Keratinocyte (primary cell): Measurements from ENCODE around the gene KIAA1217.

Experiments
- EZH2 ChIP-seq: IDR thresholded peaks from one replicate; pipeline ENCODE4 v1.6.1; 2012; ENCODE audit warnings: inconsistent platforms, mild to moderate bottlenecking, low read length, moderate library complexity
- TF ChIP-seq, protein P1 (sequence below), 3 experiments: IDR thresholded peaks in 1 of 3; conservative IDR thresholded peaks in 1 of 3; optimal IDR thresholded peaks in 1 of 3; 2 replicates in 2 of 3; 3 replicates in 1 of 3; pipeline versions ENCODE3 to v1.5.1; 2011; ENCODE audit warnings: low read length in 3 of 3, mild to moderate bottlenecking in 3 of 3, moderate library complexity in 2 of 3, control low read depth in 1 of 3, inconsistent platforms in 1 of 3; ENCODE audit not compliant: insufficient read depth in 2 of 3; ENCODE audit errors: extremely low read depth in 1 of 3

- TF ChIP-seq, protein P1, sequence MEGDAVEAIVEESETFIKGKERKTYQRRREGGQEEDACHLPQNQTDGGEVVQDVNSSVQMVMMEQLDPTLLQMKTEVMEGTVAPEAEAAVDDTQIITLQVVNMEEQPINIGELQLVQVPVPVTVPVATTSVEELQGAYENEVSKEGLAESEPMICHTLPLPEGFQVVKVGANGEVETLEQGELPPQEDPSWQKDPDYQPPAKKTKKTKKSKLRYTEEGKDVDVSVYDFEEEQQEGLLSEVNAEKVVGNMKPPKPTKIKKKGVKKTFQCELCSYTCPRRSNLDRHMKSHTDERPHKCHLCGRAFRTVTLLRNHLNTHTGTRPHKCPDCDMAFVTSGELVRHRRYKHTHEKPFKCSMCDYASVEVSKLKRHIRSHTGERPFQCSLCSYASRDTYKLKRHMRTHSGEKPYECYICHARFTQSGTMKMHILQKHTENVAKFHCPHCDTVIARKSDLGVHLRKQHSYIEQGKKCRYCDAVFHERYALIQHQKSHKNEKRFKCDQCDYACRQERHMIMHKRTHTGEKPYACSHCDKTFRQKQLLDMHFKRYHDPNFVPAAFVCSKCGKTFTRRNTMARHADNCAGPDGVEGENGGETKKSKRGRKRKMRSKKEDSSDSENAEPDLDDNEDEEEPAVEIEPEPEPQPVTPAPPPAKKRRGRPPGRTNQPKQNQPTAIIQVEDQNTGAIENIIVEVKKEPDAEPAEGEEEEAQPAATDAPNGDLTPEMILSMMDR (optimal IDR thresholded peaks at IDR 0.05 in 1 of 3, IDR thresholded peaks at IDR 0.05 in 1 of 3, conservative IDR thresholded peaks at IDR 0.05 in 1 of 3; ENCODE audit: extremely low read depth in 1 of 3, insufficient read depth in 2 of 3, low read length in 3 of 3) = no peak
- TF ChIP-seq EZH2 = no peak
Measured at GRCh38 chr10:24505759-24506158, 296.8 kb downstream of the KIAA1217 start.
